Astrocyte (in vitro differentiated cells and primary cell): ENCODE results near the gene KRTAP10-2. TPM values are rescaled to one million over a fixed set of nuclear protein-coding genes. Genes with fewer than 3 reads are reported as not detected.

Source experiments
- DNase-seq: peaks from one replicate; pipeline ENCODE4 v3.0.0-alpha.2; 2010; ENCODE audit warnings: low read depth
- FAIRE-seq: peaks from 2 replicates; lab custom pipeline; 2011; peaks lifted over from hg19 to GRCh38; lab: Jason Lieb, UNC
- H2AFZ ChIP-seq: 2 replicates; pipeline ENCODE4 v1.6.0; 2012; ENCODE audit warnings: low read depth, low read length, inconsistent platforms
- H3K27ac ChIP-seq: 2 replicates; pipeline ENCODE4 v1.5.1; 2011; ENCODE audit warnings: low read depth, low read length, inconsistent platforms
- H3K27me3 ChIP-seq: 2 replicates; pipeline ENCODE4 v1.6.0; 2011; ENCODE audit warnings: low read length, inconsistent platforms; ENCODE audit not compliant: insufficient read depth
- H3K36me3 ChIP-seq: 2 replicates; pipeline ENCODE4 v1.5.1; 2011; ENCODE audit warnings: low read length, inconsistent platforms; ENCODE audit not compliant: insufficient read depth
- H3K4me1 ChIP-seq: 2 replicates; pipeline ENCODE4 v1.5.1; 2011; ENCODE audit warnings: low read length, inconsistent platforms; ENCODE audit not compliant: insufficient read depth
- H3K4me2 ChIP-seq: 2 replicates; pipeline ENCODE4 v1.6.0; 2012; ENCODE audit warnings: low read length, inconsistent platforms
- H3K4me3 ChIP-seq: 2 replicates; pipeline ENCODE4 v1.5.1; 2011; ENCODE audit warnings: low read depth, mild to moderate bottlenecking, low read length, inconsistent platforms; ENCODE audit not compliant: insufficient read depth
- H3K79me2 ChIP-seq: 2 replicates; pipeline ENCODE4 v1.6.0; 2012; ENCODE audit warnings: mild to moderate bottlenecking, low read length, inconsistent platforms; ENCODE audit not compliant: insufficient read depth
- H3K9ac ChIP-seq: 2 replicates; pipeline ENCODE4 v1.6.0; 2012; ENCODE audit warnings: mild to moderate bottlenecking, low read length, inconsistent platforms
- H3K9me3 ChIP-seq: 2 replicates; pipeline ENCODE4 v1.5.1; 2012; ENCODE audit warnings: low read depth, mild to moderate bottlenecking, low read length, inconsistent platforms; ENCODE audit not compliant: insufficient read depth
- H4K20me1 ChIP-seq: 2 replicates; pipeline ENCODE4 v1.6.0; 2012; ENCODE audit warnings: low read length, inconsistent platforms; ENCODE audit not compliant: insufficient read depth
- H3K27ac Mint-ChIP-seq: one replicate; pipeline ENCODE4 v1.8.0; 2021; ENCODE audit warnings: mild to moderate bottlenecking, mixed read lengths; ENCODE audit not compliant: unreplicated experiment
- H3K27me3 Mint-ChIP-seq: one replicate; pipeline ENCODE4 v1.8.0; 2021; ENCODE audit warnings: low read depth, mixed read lengths; ENCODE audit not compliant: unreplicated experiment
- H3K36me3 Mint-ChIP-seq: one replicate; pipeline ENCODE4 v1.8.0; 2021; ENCODE audit warnings: low read depth, mixed read lengths; ENCODE audit not compliant: unreplicated experiment
- H3K4me1 Mint-ChIP-seq: one replicate; pipeline ENCODE4 v1.8.0; 2021; ENCODE audit warnings: low read depth, mixed read lengths; ENCODE audit not compliant: unreplicated experiment
- H3K4me3 Mint-ChIP-seq: one replicate; pipeline ENCODE4 v1.8.0; 2021; ENCODE audit warnings: mild to moderate bottlenecking, moderate library complexity, mixed read lengths; ENCODE audit not compliant: unreplicated experiment
- H3K9me3 Mint-ChIP-seq: one replicate; pipeline ENCODE4 v1.8.0; 2021; ENCODE audit warnings: mild to moderate bottlenecking, mixed read lengths; ENCODE audit not compliant: unreplicated experiment
- EZH2 ChIP-seq: IDR thresholded peaks from 2 replicates; pipeline ENCODE4 v1.6.1; 2012; ENCODE audit warnings: mild to moderate bottlenecking, low read length, inconsistent platforms; ENCODE audit not compliant: insufficient read depth
- total RNA-seq: library from RNA; stranded (reverse); gene quantifications from 2 replicates; pipeline ENCODE4 v1.2.1, GENCODE V29; 2021
- TF ChIP-seq, protein P1 (sequence below): IDR thresholded peaks from 2 replicates; pipeline ENCODE4 v1.5.1; 2011; ENCODE audit warnings: low read depth, mild to moderate bottlenecking, inconsistent platforms, low read length, moderate library complexity; ENCODE audit not compliant: insufficient read depth

KRTAP10-2 gene
- total RNA-seq, 1 donor from 2014 or later: not detected

DNA sequence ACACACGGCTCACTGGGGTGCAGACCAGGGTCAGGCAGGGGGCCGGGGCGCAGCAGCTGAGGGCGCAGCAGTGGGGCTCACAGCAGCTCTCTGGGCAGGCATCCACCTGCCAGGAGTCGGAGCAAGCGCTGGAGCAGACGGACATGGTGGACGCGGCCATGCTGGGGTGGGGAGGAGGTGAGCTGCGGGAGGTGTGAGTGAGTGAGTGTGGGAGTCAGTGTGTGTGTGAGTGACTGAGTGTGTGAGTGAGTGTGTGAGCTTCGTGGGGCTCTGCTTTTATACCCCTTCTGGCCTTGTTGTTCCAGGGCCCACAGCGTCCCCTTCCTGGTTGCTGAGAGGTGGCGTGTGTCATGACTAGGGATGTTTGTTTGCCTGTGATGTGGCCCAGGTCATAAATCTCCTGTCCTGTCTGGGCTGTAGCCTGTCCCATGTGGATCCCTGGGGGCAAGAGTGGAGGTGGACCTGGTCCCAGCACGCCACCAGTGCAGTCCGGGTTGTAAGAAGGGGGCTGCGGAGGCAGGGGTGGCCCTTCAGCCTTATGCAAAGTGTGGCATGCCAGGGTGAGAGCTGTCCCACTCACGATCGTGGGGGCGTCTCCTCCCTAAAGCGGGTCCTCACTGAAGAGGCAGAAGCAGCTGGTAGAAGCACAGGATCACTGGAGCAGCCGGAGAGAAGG is 11.2 kb downstream of the KRTAP10-2 start, which contains the start of gene KRTAP10-1:
Gene KRTAP10-1, minus strand, starts transcription at position 205 of the 676 bp plus-strand sequence. Its CDS starts 45 bp downstream, at position 160.
- Histone ChIP-seq H3K36me3 (no peaks in the 10 kb centered on the region), H3K27ac (no peak within 1 kb of the TSS), H3K4me2 (no peak within 1 kb of the TSS), H3K27me3 (no peaks in the 10 kb centered on the region), H4K20me1 (no peaks in the 10 kb centered on the region), H3K9me3 (no peaks in the 10 kb centered on the region), H3K9ac (no peak within 1 kb of the TSS), H3K4me3 (no peak within 1 kb of the TSS), H3K4me1 (no peaks in the 10 kb centered on the region), H2AFZ (no peak within 1 kb of the TSS), H3K79me2 (no peaks in the 10 kb centered on the region)
- peaks cover 6% of the 10 kb centered on the region for H3K9me3 Mint-ChIP-seq
- TF ChIP-seq, protein P1, sequence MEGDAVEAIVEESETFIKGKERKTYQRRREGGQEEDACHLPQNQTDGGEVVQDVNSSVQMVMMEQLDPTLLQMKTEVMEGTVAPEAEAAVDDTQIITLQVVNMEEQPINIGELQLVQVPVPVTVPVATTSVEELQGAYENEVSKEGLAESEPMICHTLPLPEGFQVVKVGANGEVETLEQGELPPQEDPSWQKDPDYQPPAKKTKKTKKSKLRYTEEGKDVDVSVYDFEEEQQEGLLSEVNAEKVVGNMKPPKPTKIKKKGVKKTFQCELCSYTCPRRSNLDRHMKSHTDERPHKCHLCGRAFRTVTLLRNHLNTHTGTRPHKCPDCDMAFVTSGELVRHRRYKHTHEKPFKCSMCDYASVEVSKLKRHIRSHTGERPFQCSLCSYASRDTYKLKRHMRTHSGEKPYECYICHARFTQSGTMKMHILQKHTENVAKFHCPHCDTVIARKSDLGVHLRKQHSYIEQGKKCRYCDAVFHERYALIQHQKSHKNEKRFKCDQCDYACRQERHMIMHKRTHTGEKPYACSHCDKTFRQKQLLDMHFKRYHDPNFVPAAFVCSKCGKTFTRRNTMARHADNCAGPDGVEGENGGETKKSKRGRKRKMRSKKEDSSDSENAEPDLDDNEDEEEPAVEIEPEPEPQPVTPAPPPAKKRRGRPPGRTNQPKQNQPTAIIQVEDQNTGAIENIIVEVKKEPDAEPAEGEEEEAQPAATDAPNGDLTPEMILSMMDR: no peak
- TF ChIP-seq EZH2: no peak
- H3K4me1 Mint-ChIP-seq: no peaks in the 10 kb centered on the region
- no peak within 1 kb of the TSS for H3K27ac Mint-ChIP-seq
- FAIRE-seq (no peak), DNase-seq (no peak)
- peaks cover 4% of the 10 kb centered on the region for H3K27me3 Mint-ChIP-seq
- H3K4me3 Mint-ChIP-seq: no peak within 1 kb of the TSS
- H3K36me3 Mint-ChIP-seq: no peaks in the 10 kb centered on the region

- Histone ChIP-seq H3K4me2 (no peak overlapping the region), H3K27ac (no peak overlapping the region), H2AFZ (no peak overlapping the region), H3K9ac (no peak overlapping the region), H3K9me3 (no peaks in the 10 kb centered on the region), H3K4me1 (no peaks in the 10 kb centered on the region), H3K27me3 (no peaks in the 10 kb centered on the region), H4K20me1 (no peaks in the 10 kb centered on the region), H3K4me3 (no peak overlapping the region), H3K79me2 (no peaks in the 10 kb centered on the region), H3K36me3 (no peaks in the 10 kb centered on the region)
- FAIRE-seq (no peak), DNase-seq (no peak)
- H3K4me1 Mint-ChIP-seq: no peaks in the 10 kb centered on the region
- H3K27ac Mint-ChIP-seq: no peak overlapping the region
- H3K9me3 Mint-ChIP-seq: peaks cover 6% of the 10 kb centered on the region
- H3K36me3 Mint-ChIP-seq: no peaks in the 10 kb centered on the region
- TF ChIP-seq EZH2: no peak
- TF ChIP-seq, protein P1: no peak
- peaks cover 4% of the 10 kb centered on the region for H3K27me3 Mint-ChIP-seq
- no peak overlapping the region for H3K4me3 Mint-ChIP-seq
These were observed 12.3 kb downstream of the KRTAP10-2 start for GRCh38 chr21:44539046-44539445.
